Measurements from ENCODE around the gene IMMT. TPM values are rescaled to one million over a fixed set of nuclear protein-coding genes. Genes with fewer than 3 reads are reported as not detected.

Gene IMMT
- polyA plus RNA-seq, 1 donor from 2014 or later: 45.9 TPM

GRCh38 chr2:86171295-86171694 is 24.0 kb downstream of the IMMT start:
- no peak overlapping the region for H3K27ac ChIP-seq (ENCODE audit: low read length)

GRCh38 chr2:86170449-86170848 is 24.8 kb downstream of the IMMT start:
- no peaks in the 10 kb centered on the region for H3K9me3 ChIP-seq (ENCODE audit: low read length)
- no peaks in the 10 kb centered on the region for H3K79me2 ChIP-seq (replicated peaks; ENCODE audit: insufficient read depth, low read length)
- H3K9me2 ChIP-seq (ENCODE audit: insufficient read depth, low read length): no peaks in the 10 kb centered on the region
- no peak overlapping the region for H3K4me2 ChIP-seq (ENCODE audit: low read length)
- H4K20me1 ChIP-seq (ENCODE audit: insufficient read depth): no peaks in the 10 kb centered on the region
- H3K4me3 ChIP-seq (ENCODE audit: low read length): no peak overlapping the region
- no peaks in the 10 kb centered on the region for H3K27me3 ChIP-seq (ENCODE audit: insufficient read depth, low read depth, low read length)
- no peak overlapping the region for H2AFZ ChIP-seq (ENCODE audit: low read depth, low read length)
- H3K9ac ChIP-seq (ENCODE audit: low read length): no peak overlapping the region
- H3K36me3 ChIP-seq (ENCODE audit: insufficient read depth, low read length): peaks cover 4% of the 10 kb centered on the region
- H3F3A ChIP-seq (ENCODE audit: insufficient read depth, low read length, poor library complexity, severe bottlenecking): no peaks in the 10 kb centered on the region
- no peak for TF ChIP-seq RAD21 (conservative IDR thresholded peaks at IDR 0.05)
- no peak for TF ChIP-seq MXI1 (conservative IDR thresholded peaks at IDR 0.05; ENCODE audit: poor library complexity, severe bottlenecking)
- no peak for TF ChIP-seq REST (IDR thresholded peaks at IDR 0.05; ENCODE audit: borderline replicate concordance)
- H3K27ac ChIP-seq (ENCODE audit: low read length): no peak overlapping the region

More at GRCh38 chr2:86171295-86171694, 24.0 kb downstream of the IMMT start:
- H3K4me3 ChIP-seq (ENCODE audit: low read length): no peak overlapping the region
- H3K79me2 ChIP-seq (replicated peaks; ENCODE audit: insufficient read depth, low read length): no peaks in the 10 kb centered on the region
- no peak overlapping the region for H2AFZ ChIP-seq (ENCODE audit: low read depth, low read length)
- no peak overlapping the region for H3K9ac ChIP-seq (ENCODE audit: low read length)
- H3K36me3 ChIP-seq (ENCODE audit: insufficient read depth, low read length): peaks cover 4% of the 10 kb centered on the region
- H3K27me3 ChIP-seq (ENCODE audit: insufficient read depth, low read depth, low read length): no peaks in the 10 kb centered on the region
- no peaks in the 10 kb centered on the region for H3K9me2 ChIP-seq (ENCODE audit: insufficient read depth, low read length)
- H3K4me2 ChIP-seq (ENCODE audit: low read length): no peak overlapping the region
- no peaks in the 10 kb centered on the region for H3F3A ChIP-seq (ENCODE audit: insufficient read depth, low read length, poor library complexity, severe bottlenecking)
- H4K20me1 ChIP-seq (ENCODE audit: insufficient read depth): no peaks in the 10 kb centered on the region
- no peaks in the 10 kb centered on the region for H3K9me3 ChIP-seq (ENCODE audit: low read length)
- TF ChIP-seq EZH2 (IDR thresholded peaks at IDR 0.05; ENCODE audit: borderline replicate concordance, insufficient read depth, low read length, poor library complexity, severe bottlenecking): no peak
- no peak for TF ChIP-seq EP300 (conservative IDR thresholded peaks at IDR 0.05; ENCODE audit: poor library complexity, severe bottlenecking)
- no peak for TF ChIP-seq SMC3 (conservative IDR thresholded peaks at IDR 0.05; ENCODE audit: poor library complexity)
- no peak for TF ChIP-seq MXI1 (conservative IDR thresholded peaks at IDR 0.05; ENCODE audit: poor library complexity, severe bottlenecking)

GRCh38 chr2:86160156-86160952 is 34.9 kb downstream of the IMMT start:
- Histone ChIP-seq H3K9ac (ENCODE audit: low read length) (no peak overlapping the region), H3K4me2 (ENCODE audit: low read length) (no peak overlapping the region), H3K27ac (ENCODE audit: low read length) (no peak overlapping the region), H3K4me3 (ENCODE audit: low read length) (no peak overlapping the region), H2AFZ (ENCODE audit: low read depth, low read length) (no peak overlapping the region), H3K27me3 (ENCODE audit: insufficient read depth, low read depth, low read length) (no peaks in the 10 kb centered on the region), H3K9me2 (ENCODE audit: insufficient read depth, low read length) (no peaks in the 10 kb centered on the region), H3F3A (ENCODE audit: insufficient read depth, low read length, poor library complexity, severe bottlenecking) (no peaks in the 10 kb centered on the region), H4K20me1 (ENCODE audit: insufficient read depth) (no peaks in the 10 kb centered on the region), H3K36me3 (ENCODE audit: insufficient read depth, low read length) (peaks cover 11% of the 10 kb centered on the region), H3K79me2 (replicated peaks; ENCODE audit: insufficient read depth, low read length) (no peaks in the 10 kb centered on the region), H3K9me3 (ENCODE audit: low read length) (no peaks in the 10 kb centered on the region)
- no peak for TF ChIP-seq REST (IDR thresholded peaks at IDR 0.05; ENCODE audit: borderline replicate concordance)
- TF ChIP-seq EP300 (conservative IDR thresholded peaks at IDR 0.05; ENCODE audit: poor library complexity, severe bottlenecking): no peak
- TF ChIP-seq RAD21 (conservative IDR thresholded peaks at IDR 0.05): no peak
- TF ChIP-seq EZH2 (IDR thresholded peaks at IDR 0.05; ENCODE audit: borderline replicate concordance, insufficient read depth, low read length, poor library complexity, severe bottlenecking): no peak
- TF ChIP-seq SMC3 (conservative IDR thresholded peaks at IDR 0.05; ENCODE audit: poor library complexity): no peak
- TF ChIP-seq POLR2AphosphoS5 (IDR thresholded peaks at IDR 0.05): no peak
- no peak for TF ChIP-seq TAF1 (IDR thresholded peaks at IDR 0.05; ENCODE audit: low read depth)
- TF ChIP-seq CTCF (IDR thresholded peaks at IDR 0.05; ENCODE audit: poor library complexity, severe bottlenecking): no peak
- no peak for TF ChIP-seq MXI1 (conservative IDR thresholded peaks at IDR 0.05; ENCODE audit: poor library complexity, severe bottlenecking)

Data from neural cell (in vitro differentiated cells).